KG1 (cell line): ENCODE measurements around the gene ELOVL4.

Experiments
- DNase-seq: peaks from one replicate; lab custom pipeline; 2025; lab: John Stamatoyannopoulos, UW

ELOVL4 gene

DNA sequence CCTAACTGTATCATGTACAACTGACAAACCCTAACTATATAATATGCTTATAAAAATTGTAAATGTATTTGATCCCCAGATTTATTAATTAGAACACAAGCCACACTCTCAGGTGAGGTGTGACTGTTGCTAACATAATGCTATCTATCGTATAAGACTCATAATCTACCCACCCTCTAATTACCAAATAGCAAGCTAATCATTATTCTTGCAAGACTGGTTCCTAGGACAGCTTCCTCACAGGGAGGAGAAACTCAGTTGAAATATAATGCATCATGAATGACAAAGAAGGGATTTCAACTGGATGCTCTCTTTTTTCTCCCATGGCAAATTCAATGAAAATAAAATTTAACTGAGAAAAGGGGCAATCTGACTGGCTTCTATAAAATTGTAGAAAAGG is 35.4 kb downstream of the ELOVL4 start:
- no peak for DNase-seq

DNA sequence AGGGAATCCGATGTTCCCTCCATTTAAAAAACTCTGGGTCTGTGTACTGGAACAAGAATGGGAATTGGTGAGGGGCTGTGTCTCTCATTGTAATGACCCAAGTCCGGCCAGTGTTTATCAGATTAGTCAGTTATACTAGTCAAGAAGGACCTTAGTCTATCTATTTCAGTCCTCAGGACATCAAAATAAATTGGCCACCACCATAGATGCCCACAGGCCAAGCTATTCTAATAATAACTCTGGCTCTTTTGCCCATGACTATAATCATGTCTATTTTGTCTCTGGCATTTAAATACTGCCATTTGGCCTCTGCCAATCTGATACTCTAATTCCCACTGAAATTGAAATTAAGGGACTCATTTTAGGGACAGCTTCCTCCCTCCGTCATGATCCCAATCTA is 37.8 kb downstream of the ELOVL4 start:
- no peak for DNase-seq

DNA sequence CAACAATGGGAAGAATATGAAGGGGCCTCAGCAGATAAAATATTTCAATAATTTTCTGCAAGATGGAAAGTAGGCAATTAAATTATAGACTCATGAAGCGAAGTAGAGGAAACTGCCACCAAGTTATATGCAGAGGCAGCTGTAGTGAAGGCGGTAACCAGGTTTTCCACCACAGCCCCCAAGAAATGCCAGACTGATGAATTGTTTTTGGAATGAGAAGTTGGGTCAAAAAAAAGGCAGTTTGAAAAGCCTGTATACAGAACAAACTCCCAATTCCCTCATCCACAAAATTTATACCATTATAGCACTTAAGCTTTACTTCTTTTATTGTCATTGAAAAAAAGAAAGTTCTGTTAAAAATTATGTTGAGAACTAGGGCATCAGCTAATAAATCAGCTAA is 45.3 kb downstream of the ELOVL4 start:
- no peak for DNase-seq

DNA sequence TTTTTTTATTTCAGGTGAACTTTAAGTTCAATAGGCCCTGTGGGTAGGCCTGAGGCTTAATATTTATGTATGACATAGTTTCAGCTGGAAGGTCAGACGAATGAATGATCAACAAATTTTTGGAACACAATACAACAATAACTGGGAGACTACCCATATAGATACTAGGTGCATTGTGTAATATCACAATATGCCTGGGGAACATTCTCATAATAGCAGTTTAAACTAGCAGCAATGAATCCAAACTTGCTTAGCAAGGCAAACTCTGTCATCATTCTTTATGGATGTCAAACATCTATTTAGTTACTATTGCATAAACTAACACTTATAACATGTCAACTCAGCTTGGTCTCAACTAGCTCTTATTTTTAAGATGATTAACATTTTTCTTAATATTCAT is 49.3 kb downstream of the ELOVL4 start:
- no peak for DNase-seq

DNA sequence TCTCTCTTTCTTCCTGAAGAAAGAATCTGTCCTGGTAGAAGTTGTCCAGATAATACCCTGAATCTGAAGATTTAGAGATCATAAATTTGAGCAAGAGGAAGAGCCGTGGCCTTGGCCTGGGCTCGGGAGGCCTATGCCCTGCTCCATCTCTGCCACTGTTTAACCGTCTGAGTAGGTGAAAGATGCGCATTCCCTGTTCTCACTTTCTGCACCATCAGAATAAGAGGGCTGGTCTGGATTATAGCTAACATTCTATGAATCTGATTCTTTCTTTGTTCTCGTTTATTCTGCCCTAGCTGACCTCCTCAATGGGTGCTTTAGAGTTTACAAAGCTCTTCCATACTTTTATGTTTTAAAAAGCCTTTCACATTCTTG is 51.3 kb downstream of the ELOVL4 start:
- DNase-seq = no peak

DNA sequence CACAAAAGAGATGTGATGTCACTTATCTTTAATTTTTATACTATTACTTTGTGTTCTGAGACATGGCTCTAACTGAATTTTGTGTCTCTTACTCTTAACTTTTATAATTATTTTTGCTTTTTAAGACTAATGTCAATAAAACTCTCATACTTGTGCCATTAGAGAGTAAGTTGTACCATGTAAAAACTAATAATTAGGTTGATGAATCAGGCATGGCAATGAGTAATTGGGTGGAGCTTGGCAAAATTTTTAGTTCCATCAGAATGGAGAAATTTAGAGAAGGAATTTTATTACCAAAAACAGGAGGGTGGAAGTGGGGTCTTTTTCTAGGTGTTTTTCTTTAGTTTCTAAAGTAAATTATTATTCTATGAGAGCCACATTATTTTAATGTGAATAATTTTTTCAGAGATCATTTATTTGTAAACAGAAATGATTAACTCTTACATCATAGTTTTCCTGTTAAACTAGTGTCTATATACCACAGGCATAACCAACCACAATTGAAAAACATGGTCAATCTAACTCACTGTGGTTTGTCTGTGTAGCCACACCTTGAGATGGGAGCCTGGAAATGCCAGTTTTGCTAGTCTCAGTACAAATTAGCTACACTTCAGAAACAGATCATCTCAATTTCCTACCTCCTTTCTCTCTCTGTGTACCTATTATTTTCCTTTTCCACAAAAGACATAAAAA is 51.8 kb downstream of the ELOVL4 start:
- DNase-seq = no peak

DNA sequence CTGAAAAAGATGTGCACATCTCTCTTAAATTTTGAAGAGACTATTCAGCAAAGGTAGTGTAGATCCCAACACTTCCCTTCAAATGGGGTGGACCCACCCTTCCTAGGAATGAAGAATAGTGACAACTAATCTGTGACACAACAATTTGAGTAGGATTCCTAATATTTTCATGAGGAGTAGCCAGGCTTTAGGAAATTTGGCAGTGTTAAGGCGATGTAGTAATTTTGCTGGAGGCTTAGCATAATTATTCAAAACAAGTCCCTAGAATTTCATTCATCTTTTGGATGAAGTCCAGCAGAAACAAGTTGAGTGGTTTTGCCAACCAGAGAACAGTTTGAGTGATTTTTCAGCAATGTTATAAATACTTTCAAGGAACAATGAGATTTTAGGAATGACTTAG is 52.4 kb downstream of the ELOVL4 start:
- no peak for DNase-seq

DNA sequence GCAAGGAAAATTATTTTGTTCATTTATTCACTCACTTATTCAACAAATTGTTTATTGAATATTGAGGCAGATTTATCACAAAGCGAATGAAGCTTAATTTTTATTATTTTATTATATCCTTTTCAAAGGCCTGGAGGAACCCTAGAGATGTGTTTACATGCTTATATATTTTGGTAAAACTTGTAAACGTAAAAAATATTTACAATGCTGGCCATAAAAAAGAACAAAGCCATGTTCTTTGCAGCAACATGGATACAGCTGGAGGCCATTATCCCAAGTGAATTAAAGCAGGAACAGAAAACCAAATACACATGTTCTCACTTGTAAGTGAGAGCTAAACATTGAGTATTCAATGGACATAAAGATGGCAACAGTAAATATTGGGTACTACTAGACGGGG is 58.8 kb downstream of the ELOVL4 start:
- DNase-seq = no peak

DNA sequence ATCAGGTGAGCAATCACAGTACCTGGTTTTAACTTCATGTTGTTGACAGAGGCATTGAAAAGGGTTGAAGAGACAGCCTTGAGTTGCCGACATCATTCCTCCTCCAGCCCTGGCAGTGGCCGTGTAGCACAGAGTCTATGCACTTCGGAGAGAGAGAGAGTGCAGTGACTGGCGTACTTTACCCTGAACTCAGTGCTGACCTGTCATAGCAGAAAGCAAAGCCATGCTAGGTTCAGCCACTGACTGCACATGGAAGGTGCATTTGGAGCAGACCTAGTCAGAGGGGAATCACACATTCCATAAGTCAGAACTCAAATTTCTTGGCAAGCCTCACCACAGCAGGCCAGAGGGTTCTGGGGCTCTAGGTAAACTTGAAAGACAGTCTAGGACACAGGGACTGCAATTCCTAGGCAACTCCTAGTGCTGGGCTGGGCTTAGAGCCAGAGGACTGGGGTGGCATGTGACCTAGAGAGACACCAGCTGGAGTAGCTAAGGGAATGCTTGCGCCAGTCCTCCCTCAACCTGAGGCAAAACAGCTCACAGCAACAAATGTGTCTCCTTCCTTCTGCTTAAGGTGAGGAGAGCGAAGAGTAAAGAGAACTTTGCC is 69.1 kb downstream of the ELOVL4 start:
- no peak for DNase-seq

DNA sequence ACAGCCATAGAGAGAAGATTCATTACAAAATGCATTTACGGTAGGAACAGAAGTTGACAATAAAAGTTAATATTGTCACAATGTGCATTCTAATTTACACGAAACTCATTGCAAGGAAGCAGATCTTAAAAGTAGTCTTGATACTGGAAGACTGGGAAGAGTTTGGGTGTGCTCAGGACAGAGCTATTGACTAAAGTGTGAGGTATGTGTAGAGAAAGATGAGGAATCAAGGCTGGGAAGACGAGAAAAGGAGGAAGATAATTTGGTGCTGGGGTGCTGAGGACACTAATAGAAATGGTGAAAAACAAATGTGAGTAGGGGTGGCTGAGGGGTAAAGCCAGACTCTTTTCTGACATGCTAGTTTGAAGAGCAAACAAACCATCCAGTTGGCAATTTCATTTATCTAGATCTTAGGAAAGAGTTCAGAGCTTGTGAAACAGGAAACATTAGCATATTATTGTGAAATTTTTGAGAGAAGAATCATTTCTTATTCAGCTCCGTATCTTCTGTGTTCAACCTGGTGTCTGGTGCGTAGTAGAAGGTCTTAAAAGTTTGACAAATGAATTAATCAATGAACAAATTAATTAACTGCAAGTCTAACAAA is 72.7 kb downstream of the ELOVL4 start:
- DNase-seq = no peak

DNA sequence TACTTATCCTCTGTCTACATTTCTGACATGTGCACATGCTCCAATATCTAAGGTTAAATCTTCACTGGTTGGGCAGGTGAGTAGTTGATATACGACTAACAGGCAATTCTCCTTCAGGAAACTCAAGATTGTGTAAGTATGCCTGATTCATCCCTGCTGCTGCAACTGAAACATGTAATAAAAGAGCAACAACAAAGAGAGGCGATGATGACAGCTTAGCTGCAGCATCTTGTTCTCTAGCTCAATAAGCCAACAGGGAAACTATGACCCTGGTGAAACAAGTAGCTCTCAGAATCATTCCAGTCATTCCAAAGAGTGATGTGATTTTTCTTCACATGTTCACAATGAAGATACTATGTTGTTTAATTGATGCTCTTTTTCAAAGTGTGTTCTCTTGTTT is 74.4 kb downstream of the ELOVL4 start:
- DNase-seq = no peak

DNA sequence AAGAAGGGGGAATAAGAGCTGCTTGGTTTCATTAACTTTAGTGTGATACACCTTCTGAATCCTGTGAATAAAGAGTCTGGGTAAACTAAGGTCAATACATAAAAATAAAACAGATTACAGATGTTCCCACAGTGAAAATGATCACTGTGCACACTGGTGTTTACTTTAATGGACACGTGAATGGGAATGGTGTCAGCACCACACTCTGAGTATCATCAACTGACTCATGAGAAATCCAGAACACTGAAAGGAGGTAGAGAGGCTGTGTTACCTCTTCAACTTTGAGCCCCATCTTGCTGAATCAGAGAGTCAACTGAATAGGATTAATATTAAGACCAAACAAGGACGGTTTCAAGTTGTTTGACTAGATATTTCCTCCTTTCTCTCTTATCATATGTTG is 75.0 kb downstream of the ELOVL4 start:
- DNase-seq = no peak

DNA sequence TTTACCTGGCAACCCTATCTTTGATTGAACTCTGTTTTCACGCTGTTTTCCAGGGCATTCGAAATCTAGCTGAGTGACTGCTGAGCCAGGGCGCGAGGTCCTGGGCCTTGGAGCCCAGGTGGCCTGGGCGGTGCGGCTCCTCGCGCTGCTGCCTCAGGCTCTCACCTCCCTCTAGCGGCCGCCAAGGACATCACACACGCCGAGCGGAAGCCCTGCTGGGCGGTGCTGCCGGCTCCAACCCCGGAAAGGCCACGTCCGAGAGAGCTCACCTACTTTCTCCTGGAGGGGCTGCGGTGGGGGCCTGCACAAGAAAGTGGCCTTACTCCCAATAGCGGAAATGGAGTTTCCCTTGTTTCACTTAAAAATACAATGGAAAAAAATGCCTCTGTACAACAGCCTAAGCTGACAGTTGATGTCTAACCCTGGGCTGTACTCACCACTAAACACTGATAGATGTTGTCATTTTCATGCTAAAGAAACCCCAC is 77.7 kb downstream of the ELOVL4 start:
- DNase-seq = peak; percentile 51

DNA sequence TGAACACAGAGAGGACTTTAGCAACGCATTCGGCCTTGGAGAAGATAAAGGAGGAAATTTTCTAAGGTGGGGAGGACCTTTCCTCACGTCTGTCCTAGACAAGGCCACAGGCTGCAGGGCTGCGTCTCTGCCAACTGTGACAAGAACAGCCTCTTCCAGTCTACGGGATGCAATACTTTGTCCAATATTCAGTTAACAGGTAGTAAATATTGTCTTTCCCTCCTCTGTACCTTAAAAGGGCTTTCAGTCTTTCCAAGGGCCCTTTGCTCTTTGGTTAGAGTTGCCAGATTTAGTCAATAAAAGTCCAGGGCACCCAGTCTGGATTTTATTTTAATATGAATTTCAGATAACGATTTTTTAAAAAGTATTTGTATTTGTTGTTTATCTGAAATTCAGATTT is 78.2 kb downstream of the ELOVL4 start:
- DNase-seq = no peak

DNA sequence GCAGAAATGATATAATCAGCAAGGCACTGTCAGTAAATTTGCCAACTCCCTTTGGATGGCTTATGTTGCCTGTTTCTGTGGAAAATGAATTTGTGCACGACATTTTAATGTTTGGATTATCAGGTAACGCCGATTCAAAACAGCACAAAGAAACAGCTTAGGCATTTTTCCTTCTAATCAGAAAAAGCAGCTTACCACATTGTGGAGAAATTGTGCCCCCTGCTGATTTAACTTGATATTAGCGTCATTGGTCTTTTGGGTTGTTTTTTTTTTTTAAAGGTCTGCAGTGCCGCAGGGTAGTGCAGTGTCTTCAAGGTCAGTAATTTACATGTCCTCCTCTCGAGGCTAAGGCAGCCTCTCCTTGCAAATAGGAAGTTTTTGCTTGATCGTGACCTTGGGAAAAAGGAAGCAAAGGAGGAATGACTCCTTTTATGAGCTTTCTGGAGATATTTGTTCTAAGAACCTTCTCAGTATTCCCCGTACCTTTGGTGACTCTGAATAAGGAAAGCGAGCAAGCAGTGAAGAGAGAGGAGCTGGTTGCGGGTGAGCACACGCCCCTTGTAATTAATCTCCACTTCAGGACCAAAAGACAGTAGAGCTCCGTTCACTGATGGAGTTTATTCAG is 79.1 kb downstream of the ELOVL4 start:
- DNase-seq = peak; percentile 42
